Measurements from ENCODE around the gene SET.

- TF ChIP-seq CTCF (conservative IDR thresholded peaks at IDR 0.05) (no peak), EZH2 (IDR thresholded peaks at IDR 0.05; ENCODE audit: low read depth) (no peak)
These were observed 8.1 kb downstream of the SET start for GRCh38 chr9:128696923-128697707.

Measured in PC-9 (cell line).